Osteoblast (primary cell): ENCODE results near the gene VGLL2. TPM values are rescaled to one million over a fixed set of nuclear protein-coding genes. Genes with fewer than 3 reads are reported as not detected.
"Not testable (repeated sequence)": the region's sequence is repeated elsewhere in the genome, so short reads cannot be mapped to it uniquely, and the experiment has no call there.

Experiments used
- DNase-seq: peaks from one replicate; pipeline ENCODE4 v3.0.0; 2011; ENCODE audit warnings: low spot score, mixed read lengths; ENCODE audit not compliant: insufficient read length; ENCODE audit errors: missing footprints
- H2AFZ ChIP-seq: 2 replicates; pipeline ENCODE4 v1.6.0; 2011; ENCODE audit warnings: mild to moderate bottlenecking, low read length
- H3K27ac ChIP-seq: 2 replicates; pipeline ENCODE4 v1.5.1; 2011; ENCODE audit warnings: mild to moderate bottlenecking, low read depth, low read length, moderate library complexity
- H3K27me3 ChIP-seq: 2 replicates; pipeline ENCODE4 v1.6.0; 2012; ENCODE audit warnings: mild to moderate bottlenecking, control low read depth, inconsistent platforms, low read length, moderate library complexity; ENCODE audit not compliant: insufficient read depth
- H3K36me3 ChIP-seq: 2 replicates; pipeline ENCODE4 v1.5.1; 2011; ENCODE audit warnings: mild to moderate bottlenecking, low read length, control low read depth, moderate library complexity; ENCODE audit not compliant: insufficient read depth
- H3K4me1 ChIP-seq: 2 replicates; pipeline ENCODE4 v1.5.1; 2011; ENCODE audit warnings: mild to moderate bottlenecking, low read length, control low read depth, moderate library complexity; ENCODE audit not compliant: insufficient read depth
- H3K4me2 ChIP-seq: 2 replicates; pipeline ENCODE4 v1.6.0; 2011; ENCODE audit warnings: mild to moderate bottlenecking, low read length; ENCODE audit not compliant: insufficient read depth
- H3K4me3 ChIP-seq: fragments of 200-600 bp; sonication (generic); 3 replicates; pipeline ENCODE4 v1.5.1; 2012; ENCODE audit warnings: mild to moderate bottlenecking, low read length, inconsistent platforms; ENCODE audit not compliant: insufficient read depth
- H3K79me2 ChIP-seq: 2 replicates; pipeline ENCODE4 v1.6.0; 2012; ENCODE audit warnings: mild to moderate bottlenecking, low read length, control low read depth, inconsistent platforms; ENCODE audit not compliant: insufficient read depth
- H3K9me3 ChIP-seq: 2 replicates; pipeline ENCODE4 v1.5.1; 2011; ENCODE audit warnings: low read depth, low read length, control low read depth
- H4K20me1 ChIP-seq: 2 replicates; pipeline ENCODE4 v1.6.0; 2012; ENCODE audit warnings: mild to moderate bottlenecking, low read length, control low read depth; ENCODE audit not compliant: insufficient read depth
- CTCF ChIP-seq: IDR thresholded peaks from 2 replicates; pipeline ENCODE4 v1.5.1; 2011; ENCODE audit warnings: mild to moderate bottlenecking, low read depth, low read length, moderate library complexity; ENCODE audit errors: extremely low read depth
- total RNA-seq: library from RNA; depleted of rRNA; stranded (reverse); fragments of >200 nt; gene quantifications from 2 replicates; pipeline ENCODE4 v1.2.3, GENCODE V29; 2012

Gene VGLL2
- total RNA-seq, 1 donor, result not detected

- DNase-seq, result no peak
- Histone ChIP-seq H4K20me1 (no peaks in the 10 kb centered on the region), H3K27me3 (no peaks in the 10 kb centered on the region), H3K36me3 (no peaks in the 10 kb centered on the region), H3K4me1 (no peaks in the 10 kb centered on the region), H3K9me3 (no peaks in the 10 kb centered on the region), H3K4me2 (no peak overlapping the region), H3K27ac (no peak overlapping the region), H3K79me2 (no peaks in the 10 kb centered on the region), H3K4me3 (no peak overlapping the region), H2AFZ (no peak overlapping the region)
- no peak for TF ChIP-seq CTCF
Measured at GRCh38 chr6:117233145-117233544, 32.2 kb upstream of the VGLL2 start.

DNA sequence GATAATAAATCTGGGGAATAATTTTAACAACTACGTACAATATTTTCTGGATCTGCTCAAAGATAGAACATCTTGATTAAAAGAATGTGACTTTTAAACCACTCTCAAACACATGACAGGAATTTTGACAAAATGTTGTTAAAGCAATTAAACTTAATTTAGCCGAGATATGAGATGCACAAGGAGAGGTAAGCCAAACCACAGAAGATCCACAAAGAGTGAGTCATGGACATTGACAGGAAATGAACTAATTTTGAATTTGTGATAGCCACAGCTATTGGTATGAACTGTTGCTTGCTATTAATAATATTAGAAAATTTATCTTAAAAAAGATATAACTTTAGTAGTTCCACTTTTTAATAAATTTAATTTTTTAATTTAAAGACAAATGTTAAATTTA lies 27.8 kb upstream of the VGLL2 start:
- Histone ChIP-seq H3K36me3 (no peaks in the 10 kb centered on the region), H3K4me1 (no peaks in the 10 kb centered on the region), H3K9me3 (no peaks in the 10 kb centered on the region), H4K20me1 (no peaks in the 10 kb centered on the region), H3K4me2 (no peak overlapping the region), H3K27ac (no peak overlapping the region), H3K27me3 (no peaks in the 10 kb centered on the region), H3K79me2 (no peaks in the 10 kb centered on the region), H3K4me3 (no peak overlapping the region), H2AFZ (no peak overlapping the region)
- no peak for TF ChIP-seq CTCF
- DNase-seq, result no peak

GRCh38 chr6:117244571-117244970 lies 20.8 kb upstream of the VGLL2 start:
- not testable (repeated sequence) for H2AFZ ChIP-seq, H3K27me3 ChIP-seq, H3K4me2 ChIP-seq, H3K9me3 ChIP-seq, H3K36me3 ChIP-seq, H3K79me2 ChIP-seq, H3K4me1 ChIP-seq, DNase-seq, H3K4me3 ChIP-seq, H3K27ac ChIP-seq, H4K20me1 ChIP-seq

GRCh38 chr6:117244979-117245378 lies 20.4 kb upstream of the VGLL2 start:
- not testable (repeated sequence) for H3K9me3 ChIP-seq, H3K36me3 ChIP-seq, H4K20me1 ChIP-seq, H2AFZ ChIP-seq, H3K4me2 ChIP-seq, H3K4me1 ChIP-seq, DNase-seq, H3K79me2 ChIP-seq, H3K27me3 ChIP-seq, H3K4me3 ChIP-seq, H3K27ac ChIP-seq

DNA sequence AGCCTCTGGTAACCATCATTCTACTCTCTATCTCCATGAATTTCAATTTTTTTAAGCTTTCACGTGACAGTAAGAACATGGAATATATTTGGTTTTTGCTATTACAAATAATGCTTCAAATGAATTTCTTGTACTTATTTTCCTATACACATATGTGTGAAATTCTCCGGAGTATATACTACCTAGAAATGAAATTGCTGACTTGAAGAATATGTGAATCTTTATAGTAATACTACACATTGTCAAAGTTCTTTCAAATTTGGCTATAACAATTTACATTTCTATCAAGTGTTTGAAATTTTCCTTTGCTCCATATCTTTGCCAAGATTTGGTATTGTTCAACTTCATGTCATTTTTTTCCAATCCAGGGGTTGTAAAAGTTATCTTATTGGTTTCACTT lies 11.6 kb upstream of the VGLL2 start:
- Histone ChIP-seq H2AFZ (no peak overlapping the region), H3K27ac (no peak overlapping the region), H4K20me1 (no peaks in the 10 kb centered on the region), H3K4me3 (no peak overlapping the region), H3K36me3 (no peaks in the 10 kb centered on the region), H3K79me2 (no peaks in the 10 kb centered on the region), H3K4me2 (no peak overlapping the region), H3K27me3 (no peaks in the 10 kb centered on the region), H3K9me3 (no peaks in the 10 kb centered on the region), H3K4me1 (no peaks in the 10 kb centered on the region)
- TF ChIP-seq CTCF, result no peak
- DNase-seq, result no peak
